HG02981 (cell line): ENCODE measurements around the gene CASK.

Experiments
- ATAC-seq: cut with Tn5 transposase; IDR thresholded peaks from one replicate; pipeline ENCODE4 v1.9.1; 2021; ENCODE audit warnings: mild to moderate bottlenecking, moderate library complexity; ENCODE audit not compliant: unreplicated experiment

The CASK gene

DNA sequence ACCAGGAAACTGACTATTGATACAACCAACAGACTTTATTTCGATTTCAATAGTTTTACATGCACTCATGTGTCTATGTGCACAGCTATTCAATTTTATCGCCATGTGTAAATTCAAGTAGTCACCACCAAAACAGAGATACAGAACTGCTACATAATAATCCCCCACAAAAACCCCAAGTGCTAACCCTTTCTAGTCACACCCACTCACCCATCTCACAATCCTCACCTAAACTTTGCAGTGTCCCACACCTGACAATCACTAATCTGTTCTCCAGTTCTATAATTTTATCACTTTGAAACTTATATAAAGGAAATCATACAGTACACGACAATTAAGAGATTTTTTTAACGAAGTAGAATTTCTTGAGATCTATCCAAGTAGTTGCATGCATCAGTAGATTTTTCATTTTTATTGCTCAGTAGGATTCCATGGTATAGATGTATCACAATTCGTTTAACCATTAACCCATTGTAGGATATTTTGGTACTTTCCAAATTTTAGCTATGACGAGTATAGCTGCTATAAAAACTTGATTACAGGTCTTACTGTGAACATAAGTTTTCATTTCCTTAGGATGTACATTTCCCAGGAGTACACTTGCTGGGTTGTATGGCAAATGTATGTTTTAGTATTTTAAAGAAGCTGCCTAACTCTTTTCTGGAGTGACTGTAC, 85.9 kb downstream of the CASK start:
- no peak for ATAC-seq

DNA sequence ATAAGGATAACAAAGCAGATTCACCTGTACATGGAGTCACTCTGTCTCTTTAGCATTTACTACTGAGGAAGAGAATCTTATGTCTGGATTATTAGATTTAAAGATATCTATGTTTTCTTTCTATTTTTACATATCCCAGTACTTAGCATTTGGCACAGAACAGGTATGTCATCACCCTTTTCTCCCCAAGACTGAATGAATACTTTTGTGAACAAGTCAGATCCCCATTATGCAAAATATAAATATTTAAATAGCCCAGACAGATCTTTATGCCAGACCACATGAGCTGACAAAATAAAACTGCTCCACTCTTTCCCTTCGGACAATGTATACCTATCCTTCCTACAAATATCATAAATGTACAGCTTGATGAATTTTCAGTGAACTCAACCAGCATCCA, 94.5 kb downstream of the CASK start:
- no peak for ATAC-seq

DNA sequence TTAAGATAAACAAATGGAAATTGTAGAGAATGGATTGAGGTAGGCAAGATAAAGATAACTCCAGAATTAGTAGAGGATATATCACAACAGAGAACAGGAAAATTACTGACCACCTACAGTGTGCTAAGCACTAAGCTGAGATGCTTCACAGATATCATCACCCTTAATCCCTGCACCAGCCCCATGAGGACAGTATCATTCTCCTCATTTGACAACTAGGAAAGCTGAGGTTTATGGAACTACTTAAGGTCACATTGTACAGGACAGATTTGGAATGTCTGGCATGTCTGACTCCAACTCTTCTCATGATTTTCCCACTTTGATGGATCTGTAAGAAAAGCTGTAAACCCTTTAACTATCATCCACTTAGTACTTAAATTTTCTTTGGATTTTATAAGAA, 95.5 kb downstream of the CASK start:
- ATAC-seq = no peak

DNA sequence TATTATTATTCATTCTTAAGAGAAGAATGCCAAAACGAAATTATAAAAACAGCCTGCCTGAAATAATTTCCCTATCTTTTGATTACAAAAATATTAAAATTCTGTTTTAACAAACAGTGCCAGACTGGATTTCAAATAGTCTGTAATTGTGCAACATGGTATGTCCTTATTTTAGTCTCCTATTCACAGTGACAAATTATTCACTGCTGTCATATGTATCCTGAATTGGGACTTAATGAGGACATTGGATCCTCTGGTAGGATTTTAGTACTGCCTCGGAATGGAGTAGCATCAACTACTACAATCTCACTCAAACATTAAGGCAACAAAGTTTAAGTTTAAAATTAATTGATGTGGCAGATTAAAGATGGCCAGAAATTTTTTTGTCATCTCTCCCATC, 97.6 kb downstream of the CASK start:
- ATAC-seq = no peak

DNA sequence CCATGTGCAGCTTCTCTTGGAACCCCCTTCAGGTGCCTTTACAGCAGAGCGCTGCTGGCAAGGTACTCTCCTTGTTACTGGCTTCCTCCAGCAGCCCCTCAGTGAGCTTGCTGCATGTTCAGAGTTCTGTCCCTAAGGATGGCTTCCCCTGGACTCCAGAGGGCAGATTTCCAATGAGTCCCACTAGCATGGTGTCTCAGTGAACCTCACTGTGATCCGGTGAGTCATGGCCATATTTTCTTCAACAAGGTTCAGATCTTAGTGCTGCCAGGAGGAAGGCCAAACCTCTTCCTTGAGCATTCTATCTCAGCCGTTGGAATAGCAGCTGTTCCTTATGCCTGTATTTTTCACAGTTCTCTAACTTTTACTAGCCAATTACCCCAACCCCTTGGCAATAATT, 98.8 kb downstream of the CASK start:
- no peak for ATAC-seq

DNA sequence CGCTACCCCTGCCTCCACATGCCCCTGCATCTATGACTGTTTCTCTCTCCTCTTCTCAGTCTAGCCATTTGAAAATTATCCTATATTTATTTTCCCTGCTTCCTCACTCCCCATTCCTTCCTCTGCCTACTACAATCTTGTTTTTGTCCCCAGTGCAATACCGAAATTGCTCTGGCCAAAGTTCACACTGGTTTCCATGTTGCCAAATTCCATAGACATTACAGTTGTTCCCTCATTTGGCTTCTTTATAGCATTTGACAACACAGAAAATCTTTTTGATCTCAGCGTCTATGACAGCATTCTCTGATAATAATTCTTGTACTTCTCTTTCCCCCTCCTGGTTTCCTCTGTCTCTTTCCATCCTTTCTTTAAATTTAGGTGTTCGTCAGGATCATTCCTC, 100.0 kb downstream of the CASK start:
- no peak for ATAC-seq

DNA sequence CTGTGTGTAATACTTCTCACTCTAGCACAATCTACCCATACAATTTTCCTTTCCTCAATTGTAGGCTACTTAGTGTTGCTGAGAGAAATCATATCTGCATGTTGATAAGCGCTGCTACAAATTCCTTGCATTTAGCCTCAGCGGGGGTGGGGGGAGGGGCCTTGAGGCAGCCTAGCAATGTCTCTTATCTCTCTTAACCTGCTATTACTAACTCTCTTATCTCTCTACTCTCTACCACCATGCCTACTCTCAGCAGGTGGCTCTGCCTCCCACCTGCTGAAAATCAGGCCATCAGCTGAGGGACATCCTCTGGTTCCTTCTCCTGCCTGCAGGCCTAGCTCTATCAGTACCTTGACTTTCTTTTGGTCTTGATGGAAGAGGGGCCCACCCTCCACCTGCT, 100.5 kb downstream of the CASK start:
- ATAC-seq = no peak

DNA sequence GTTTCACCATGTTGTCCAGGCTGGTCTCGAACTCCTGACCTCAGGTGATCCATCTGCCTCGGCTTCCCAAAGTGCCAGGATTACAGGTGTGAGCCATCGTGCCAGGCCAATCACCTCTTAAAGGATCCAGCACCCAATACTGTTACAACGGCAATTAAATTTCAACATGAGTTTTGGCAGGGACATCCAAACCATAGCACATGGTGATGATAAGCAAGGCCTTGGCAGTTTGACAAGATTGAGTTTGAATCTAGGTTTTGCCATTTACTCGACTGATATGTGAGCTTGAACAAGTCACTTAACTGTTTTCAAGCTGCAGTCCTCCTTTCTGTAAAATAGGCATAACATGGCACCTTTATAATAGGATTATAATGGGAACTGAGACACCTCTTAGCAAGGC, 115.3 kb downstream of the CASK start:
- no peak for ATAC-seq

DNA sequence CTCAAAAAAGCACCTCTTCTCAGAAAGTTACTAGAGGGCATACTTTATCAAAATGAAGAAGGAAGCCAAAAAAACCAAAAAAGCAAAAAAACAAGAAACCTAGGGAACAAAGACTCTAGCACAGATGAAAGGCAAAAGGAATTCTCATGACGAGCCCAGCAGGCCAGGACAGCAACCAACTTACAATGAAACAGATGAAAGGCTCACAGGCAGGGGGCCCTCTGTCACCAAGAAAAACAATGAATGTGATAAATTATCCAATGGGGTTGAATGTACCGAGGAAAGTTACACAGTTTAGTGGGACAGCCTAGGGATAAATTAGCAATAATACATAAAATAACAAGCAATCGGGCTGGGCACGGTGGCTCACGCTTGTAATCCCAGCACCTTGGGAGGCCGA, 120.4 kb downstream of the CASK start:
- ATAC-seq = no peak

DNA sequence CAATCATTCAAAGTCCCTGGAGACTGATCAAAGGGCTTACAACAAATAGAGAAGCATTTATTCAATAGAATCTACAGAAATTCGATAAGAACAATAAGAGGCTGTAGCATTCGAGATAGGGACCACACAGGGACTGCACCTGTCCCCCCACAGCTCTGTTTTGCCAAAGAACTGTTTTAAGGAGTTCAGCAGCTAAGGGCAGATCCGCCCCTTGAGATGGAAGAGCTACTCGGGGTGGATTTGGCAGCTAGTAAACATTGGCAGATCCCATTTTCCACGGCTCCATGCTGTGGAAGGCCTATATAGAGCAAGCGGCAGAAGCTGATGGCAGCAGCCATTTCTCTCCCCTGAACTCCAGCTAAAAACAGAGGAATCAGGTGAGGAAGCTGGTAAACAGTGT, 123.7 kb downstream of the CASK start:
- no peak for ATAC-seq

DNA sequence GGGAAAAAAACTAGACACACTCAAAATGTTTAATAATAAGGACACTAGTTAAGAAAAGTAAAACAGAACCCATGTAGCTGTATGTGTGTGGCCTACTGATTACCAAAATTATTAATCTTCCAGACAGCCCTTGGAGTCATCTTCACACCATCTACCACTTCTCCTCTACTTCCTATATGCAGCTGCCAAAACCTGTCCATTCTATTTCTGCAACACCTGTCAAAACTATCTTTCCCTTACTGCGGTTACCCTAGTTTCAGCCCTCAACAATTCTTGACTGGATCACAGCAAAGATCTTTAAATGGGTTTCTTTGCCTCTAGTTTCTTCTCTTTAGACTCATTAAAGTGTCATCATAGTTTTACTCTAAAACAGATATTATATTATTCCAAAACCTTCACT, 126.8 kb downstream of the CASK start:
- ATAC-seq = no peak

DNA sequence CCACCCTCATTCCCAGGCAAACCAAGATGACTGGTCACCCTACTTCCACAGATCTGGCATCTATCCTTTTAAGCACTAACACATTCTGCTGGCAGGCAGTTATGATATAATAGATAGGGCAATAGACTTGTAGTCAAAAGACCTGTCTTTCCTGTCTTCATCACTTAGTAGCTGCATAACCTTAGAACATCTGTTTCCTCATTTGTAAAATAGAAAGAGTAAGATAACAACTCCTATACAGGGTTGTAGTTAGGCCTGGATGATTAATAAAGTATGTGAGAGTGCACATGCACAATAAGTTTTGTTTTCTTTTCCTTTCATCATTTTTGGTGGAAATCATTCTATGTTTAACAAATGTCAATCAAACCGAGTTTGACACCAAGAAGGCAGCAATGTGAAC, 127.3 kb downstream of the CASK start:
- no peak for ATAC-seq

DNA sequence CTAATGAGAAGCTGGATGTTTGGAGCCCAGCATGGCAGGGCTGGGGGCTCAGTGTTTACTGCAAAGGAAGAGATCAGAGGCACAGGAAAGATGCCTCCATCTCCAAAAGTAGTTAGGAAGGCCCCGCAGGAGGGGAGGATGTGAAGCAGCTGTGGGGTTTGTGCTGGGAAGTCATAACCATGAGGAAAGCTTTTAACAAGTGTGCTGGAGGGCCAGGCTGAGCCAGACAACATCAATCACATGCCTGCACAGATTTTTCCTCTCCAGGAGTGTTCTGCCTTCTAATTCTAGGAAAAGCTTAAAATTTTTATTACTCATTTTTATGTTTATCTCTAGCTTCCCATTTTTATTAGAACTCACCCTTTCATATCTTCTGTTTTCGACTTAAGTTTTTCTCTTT, 134.0 kb downstream of the CASK start:
- no peak for ATAC-seq

DNA sequence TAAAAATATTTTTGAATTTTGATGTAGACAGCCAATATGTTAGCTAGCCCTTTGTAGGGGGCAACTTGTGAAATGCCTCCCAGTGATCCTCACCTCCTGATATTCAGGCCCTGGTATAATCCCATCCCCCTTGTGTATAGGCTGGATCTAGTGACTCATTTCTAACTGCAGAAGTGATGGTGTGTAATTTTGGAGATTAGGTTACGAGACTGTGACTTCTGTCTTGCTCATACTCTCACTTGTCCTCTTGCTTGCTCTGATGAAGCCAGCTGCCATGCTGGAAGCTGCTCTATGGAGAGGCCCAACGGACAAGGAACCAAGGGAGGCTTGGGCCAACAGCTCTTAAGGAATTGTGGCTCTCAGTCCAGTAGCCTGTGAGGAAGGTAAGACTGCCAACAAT, 137.7 kb downstream of the CASK start:
- ATAC-seq = no peak

DNA sequence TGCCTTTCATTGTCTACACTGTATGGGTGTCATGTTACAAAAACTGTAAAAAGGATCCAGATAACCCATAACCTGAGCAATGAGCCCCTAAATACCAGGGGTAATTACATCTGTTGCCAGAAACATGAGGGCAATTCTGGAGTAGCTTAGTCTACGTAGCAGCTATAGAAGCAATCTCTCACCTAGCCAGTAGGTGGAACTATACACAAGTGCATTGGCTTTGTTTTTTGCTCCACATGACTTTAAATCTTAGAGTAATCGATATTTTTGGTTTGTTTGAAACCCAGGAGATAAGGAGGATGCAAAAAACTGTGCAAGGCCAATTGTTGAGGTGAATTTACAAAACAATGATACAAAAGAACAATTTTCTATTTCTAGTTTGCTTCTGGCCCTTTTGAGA, 141.9 kb downstream of the CASK start:
- ATAC-seq = no peak

DNA sequence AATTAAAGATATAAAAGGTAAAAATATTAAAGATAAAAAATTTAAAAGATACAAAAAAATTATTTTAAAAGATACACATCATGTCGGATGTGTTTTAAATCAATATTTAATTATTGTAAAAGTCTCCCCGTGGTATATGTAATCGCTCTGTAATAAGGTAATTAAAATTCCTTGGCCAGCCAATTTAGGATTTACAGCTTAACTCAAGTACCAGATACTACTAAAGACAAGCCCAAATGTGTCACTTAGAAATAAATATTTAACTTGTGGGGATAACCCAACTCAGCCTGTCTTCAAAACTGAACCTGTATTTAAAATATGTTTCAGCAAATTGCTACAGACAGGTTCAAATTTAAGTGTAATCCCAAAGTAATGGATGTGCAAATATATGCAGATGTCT, 143.4 kb downstream of the CASK start:
- ATAC-seq = no peak

DNA sequence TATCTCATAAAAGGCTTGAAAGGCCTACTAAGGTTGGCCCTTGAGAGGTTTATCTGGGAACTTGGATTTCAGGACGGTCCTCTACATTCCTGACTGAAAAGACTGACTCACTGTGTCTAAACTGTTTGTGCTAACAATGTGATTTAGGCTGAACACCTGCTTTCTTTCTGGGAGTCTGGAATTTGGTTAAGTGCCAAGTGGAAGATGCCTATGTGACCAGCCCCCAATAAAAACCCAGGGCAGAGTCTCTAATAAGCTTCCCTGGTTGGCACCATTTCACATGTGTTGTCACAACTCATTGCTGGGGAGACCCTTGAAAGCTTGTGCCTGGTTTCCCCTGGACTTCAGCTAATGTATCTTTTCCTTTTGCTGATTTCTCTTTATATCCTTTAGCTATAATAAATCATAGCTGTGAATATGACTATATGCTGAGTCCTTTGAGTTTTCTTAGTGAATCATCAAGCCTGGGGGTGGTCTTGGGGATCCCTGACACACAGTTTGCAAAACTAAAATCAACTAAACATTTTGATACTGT, 144.3 kb downstream of the CASK start:
- ATAC-seq = no peak

DNA sequence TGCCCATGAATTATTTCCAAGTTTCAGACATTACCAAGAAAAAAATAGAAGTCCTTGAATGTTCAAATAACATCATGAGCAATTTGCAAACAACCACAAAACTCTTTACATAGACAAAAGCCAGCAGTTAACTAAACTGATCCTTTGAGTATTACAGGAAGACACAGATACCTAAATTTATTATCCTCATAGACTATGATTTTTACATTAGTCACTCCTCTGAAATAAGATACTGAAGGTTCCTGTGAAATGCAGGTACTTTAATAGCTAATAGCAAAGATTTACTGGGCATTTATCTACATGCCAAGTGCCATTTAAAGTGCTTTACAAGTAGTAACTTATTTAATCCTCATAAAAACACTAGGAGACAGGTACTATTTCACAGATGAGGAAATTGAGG, 161.7 kb downstream of the CASK start:
- no peak for ATAC-seq

DNA sequence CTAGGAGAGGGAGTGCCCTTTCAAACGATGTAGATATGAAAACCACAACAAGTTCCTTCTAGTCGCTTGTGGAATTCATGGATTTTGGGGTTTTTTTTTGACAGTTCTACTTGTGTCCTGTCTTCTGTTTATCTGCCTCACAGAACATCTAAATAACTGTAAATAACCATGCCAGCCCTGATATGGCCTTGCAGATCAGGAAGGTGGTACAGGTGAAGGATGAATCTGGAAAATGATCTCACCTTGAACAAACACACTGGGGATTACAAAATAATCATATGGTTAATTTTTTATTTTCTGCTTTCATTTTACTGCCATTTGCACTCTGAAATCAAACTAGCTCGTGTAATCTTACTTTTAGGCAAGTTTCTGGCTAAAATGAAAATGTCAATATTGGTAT, 162.2 kb downstream of the CASK start:
- ATAC-seq = no peak

DNA sequence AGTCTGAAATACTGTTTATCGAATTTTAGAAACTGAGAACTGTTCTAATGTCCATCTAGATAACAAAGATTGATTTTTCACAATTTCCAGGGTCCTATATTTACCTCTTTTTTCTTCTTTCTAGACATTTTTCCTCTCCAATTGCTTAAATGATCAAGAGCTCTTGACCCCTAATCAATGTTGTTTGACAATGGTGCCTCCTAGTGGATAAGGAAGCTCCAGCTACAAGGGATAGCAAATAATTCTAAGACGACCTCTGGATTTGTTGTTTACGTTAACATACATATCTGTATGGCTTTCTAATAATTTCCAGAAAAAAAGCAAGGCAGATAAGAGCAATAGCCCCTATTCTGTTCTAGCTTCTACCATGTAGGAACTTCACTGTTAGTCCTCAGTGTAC, 163.5 kb downstream of the CASK start:
- ATAC-seq = no peak

DNA sequence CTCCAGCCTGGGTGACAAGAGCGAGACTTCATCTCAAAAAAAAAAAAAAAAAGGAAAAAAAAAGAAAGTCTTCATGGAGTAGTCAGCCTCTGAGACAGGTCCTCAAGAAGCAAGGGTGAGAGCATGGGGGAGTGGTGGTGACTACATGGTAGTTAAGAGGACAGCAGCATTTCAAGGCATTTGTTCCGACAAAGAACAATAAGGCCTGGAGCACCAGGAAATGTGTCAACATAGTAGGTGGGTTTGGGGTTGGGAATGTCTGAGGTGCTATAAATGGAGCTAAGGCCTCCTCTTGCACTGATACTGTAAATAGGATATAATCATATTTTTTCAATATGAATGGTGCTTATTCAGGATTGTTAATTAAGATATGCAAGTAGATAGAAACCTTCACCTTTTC, 165.0 kb downstream of the CASK start:
- ATAC-seq = no peak

DNA sequence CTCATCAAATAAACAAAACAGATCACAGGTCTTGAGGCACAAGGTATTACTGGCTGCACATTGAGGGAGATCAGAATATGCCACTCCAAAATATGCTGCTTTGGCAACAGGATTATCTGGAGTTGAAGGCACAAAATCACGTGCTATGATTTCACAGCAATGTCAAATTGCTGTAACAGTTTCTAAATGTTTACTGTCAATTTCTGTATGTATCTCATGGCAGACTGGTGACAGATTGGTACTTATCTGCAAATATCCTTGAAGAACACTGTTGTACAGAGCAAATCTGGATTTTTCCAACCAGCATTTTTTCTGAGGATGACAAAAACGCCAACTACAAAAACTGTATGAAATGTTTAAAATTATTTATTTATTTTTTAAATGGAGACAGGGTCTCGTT, 172.6 kb downstream of the CASK start:
- no peak for ATAC-seq

DNA sequence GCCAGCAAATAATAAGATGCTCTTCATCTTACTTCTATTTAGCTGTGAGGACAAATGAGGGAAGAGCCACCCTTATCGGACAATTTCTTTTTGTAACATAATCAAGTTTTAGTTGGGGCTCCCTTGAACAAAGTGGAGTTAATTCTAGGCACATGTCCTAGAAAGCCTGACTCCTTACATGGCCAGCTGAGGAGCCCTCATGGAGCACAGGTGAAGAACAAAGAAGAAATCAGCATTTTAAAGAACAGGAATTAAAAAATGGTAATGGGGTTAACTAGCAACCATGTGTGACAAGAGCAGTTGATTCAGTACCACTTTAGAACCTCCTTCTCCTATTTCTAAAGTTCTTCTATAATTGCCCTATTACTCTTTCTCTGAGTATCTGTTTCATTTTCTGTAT, 183.5 kb downstream of the CASK start:
- no peak for ATAC-seq
